Stimulated activated CD4-positive, alpha-beta T cell treated with anti-CD3 and anti-CD28 coated beads, TNF-alpha, amount 100 ng/mL, for 24 hours (primary cell): ENCODE data around the gene TMEM182.
A peak's percentile ranks its signal among the peaks of the same experiment; 100 is the strongest.

ENCODE experiments used
- DNase-seq, 3 experiments: peaks; one replicate each; pipeline ENCODE4 v3.0.0-alpha.2; 2020; ENCODE audit warnings: low read depth in 3 of 3

Gene TMEM182, protein sequence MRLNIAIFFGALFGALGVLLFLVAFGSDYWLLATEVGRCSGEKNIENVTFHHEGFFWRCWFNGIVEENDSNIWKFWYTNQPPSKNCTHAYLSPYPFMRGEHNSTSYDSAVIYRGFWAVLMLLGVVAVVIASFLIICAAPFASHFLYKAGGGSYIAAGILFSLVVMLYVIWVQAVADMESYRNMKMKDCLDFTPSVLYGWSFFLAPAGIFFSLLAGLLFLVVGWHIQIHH

DNA sequence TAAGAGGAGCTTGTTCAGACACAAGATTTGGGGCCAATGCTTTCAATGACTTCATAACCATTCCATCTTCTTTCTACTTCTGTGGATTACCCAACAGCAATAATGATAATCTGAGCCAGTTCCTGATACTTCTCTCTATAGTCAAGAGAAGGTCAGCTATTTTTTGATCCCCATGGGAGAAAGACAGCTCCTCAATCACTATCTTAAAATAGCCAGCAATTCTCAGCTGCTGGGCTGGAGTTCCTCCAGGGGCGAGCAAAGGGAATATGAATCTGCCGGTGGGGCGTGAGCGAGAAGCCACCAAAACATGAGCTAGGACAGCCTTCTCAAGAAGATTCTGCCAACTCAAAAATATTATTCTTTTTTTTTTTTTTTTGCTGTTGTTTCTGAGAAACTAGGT lies at the start of gene TMEM182:
TMEM182 (plus strand) TSS at position 269 of the 400 bp plus-strand sequence. CDS start 187 bp downstream, outside the sequence.
- no peak for DNase-seq

DNA sequence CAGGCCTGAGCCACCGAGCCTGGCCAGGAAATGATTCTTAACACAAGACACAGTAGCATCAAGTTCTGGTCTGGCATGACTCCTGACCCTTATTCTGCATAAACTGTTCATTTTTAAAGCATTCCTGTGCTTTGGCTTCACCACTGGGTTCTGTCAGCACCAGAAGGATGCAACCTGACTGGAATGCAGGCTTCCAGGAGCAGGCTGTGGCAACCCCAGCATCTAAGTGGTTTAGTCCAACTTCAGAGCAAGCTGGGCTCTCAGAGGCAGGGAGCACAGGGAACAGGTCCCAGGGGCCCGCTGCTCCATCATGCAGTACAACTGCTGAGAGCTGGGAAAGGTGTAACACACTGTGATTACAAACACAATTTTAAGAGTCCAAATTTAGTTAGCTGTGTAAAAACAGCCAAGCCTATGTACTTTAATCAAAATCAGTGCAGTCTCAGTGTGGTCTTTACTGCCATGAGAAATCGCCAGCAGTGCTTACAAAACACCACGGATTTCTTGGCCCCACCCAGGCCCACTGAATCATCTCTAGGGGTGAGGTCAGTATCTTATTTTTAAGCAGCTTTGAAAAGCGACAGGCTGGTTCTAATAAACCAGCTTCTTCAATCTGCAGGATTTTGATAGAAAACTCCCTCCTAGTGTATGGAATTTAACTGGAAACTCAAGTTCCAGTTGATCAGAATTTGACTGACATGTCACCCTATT lies 44.4 kb upstream of the TMEM182 start:
- no peak for DNase-seq

DNA sequence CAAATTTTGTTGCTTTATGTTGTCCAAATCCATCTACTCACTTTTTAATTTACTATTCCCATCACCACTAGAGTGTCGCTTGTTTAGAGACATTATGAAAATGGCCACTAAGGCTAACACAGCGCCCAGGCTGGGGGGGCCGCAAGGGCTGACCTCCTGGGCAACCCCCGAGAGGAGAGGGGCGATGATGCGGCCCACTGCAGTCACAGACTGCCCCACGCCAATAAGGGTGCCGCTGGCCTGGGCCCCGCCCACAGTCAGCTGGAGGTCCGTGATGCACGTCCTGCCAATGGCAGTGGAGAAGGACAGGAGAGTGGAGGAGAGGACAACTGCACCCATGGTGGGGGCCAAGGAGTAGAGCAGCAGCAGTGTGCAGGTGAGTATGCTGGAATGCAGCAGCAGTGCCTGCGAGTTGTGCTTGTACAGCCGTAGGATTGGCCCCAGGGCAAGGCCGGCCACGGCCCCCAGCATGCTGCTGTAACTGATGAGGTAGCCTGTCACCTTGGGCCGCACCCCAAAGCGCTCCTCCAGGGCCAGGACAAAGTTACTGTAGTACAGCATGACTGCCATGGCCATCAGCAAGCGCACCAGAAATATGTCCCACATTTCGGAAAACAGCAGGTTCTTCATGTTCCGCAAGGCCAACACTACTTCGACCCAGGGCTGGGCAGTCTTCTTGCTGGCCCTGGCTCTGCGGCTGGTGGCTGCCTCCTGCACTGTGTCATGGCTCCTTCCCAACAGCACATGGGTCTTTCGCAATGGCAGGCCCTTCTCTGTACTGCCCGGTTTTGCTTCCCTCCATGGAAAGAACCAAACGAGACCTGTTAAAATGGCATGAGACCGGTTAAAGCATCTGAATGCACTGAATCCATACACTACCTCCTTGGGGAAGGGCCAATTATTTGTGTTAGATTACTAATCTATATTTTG lies 43.2 kb upstream of the TMEM182 start:
- DNase-seq: no peak

DNA sequence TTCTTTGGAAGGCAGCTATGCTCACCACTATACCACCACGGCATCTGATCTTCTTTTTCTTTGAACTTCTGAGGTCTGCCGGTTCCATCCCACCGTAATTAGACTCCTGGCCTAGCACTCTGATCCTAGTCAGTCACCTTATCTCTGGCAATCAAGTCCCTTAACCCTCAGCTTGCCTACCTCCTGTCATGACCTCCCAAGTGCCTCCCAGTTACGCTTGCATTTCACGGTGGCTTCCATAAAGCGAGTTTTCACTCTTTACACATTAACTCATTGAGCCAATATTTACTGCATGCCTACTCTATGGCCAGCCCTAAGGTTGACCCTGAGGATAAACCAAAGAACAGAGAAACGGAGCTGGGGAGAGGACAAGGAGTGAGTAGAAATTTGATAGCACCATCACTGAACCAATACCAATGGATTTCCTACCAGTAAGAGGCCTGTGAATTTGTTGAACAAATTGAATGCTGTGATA lies 37.8 kb upstream of the TMEM182 start:
- no peak for DNase-seq

DNA sequence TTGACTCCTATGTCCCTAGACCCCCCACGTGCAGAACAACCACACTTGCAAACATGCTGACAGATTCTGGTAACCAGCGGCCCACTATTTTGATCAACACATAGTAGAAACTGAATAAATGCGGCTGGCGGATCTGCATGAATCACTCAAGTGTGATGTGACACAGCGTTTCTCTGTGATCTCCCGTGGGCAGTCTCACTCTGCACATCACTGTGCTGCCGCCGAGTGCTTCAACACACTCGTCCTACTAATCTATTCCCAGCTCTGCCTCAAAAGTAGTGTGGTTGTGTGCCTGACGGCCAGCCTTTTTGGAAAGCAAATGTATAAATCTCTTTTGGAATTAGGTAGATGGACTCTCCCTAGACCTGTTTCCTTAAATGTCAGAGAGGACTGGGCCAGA lies 37.3 kb upstream of the TMEM182 start:
- DNase-seq: no peak

DNA sequence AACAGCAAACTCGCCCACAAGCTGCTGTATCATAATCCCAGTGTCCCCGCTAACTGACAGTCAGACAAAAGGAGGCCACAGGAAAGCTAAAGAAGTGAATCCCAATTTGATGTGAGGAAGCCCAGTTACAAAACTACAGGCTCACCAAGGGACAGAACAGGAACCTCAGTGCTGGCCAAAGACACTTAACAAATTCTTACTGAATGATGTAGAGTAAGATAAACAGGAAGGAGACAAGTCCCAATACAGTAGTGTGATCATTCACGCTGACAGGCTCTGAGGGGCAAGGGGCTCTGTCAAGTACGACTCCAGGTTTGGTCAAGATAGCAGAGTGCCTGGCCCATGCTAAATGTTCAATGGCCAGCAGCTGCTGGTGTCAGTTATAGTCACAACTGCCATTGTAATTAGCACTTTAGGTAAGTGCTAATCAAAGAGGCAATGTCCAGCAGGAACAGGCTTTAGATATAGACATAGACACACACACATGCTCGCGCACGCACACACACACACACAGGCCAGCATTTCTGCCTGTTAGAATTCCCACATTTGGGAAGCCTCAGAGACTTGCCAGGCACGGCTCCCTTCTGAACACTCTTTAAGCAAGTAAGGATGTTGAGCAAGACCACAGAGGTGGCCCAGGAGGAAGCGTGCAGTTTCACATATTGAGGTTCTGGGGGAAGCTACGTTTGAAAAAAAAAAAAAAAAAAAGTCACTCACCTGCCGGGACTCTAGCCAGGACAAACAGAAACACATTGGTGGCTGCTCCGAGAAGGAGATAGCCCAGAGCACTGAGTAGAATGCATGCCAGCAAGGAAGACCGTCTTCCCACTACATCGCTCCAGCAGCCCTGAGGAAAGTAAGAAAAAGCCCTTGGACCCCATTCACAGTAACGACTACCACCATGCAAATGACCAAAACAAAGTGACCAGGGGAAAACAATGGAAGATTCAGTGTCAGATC lies 35.4 kb upstream of the TMEM182 start:
- no peak for DNase-seq

DNA sequence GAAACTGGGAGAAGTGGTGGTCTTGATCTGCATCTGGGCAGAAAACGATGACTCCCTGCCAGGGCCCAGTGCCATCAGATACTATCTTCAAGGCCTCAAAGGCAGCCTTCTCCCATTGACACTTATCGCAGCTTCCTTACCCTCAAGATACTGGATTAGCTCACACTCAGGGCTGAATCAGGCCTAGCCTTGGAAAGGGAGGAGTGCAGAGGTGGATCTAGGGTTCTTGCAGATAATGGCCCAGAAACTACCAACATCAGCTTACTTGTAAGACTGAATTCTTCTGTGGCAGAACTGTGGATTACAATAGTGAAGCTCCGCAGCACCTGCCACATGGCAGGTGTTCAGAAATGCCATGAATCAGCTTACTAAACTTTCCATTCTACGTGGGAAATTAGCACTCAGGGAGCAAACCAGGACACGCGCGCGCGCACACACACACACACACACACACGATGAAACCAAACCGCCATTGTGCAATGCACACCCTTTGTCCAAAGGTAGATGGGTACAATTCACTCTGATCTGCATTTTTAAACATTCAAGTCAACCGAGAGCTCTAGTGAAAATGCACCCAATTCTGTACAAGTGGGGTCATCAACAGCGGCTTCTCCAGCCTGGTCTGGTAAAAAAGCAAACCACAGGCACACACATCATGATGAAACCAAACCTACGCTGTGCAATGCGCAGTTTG lies 26.3 kb upstream of the TMEM182 start:
- no peak for DNase-seq

DNA sequence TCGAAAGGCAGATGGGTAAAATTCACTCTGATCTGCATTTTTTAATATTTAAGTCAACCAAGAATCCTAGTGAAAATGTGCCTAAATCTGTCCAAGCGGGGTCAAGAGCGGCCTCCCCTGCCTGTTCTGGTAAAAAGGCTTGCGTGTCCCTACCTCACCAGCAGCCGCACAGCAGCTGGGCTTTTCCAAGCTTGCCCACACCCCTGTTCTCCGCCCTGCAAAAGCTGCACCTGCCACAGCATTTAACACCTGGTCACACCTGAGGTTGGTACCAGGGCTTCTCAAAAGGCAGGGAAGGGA lies 25.8 kb upstream of the TMEM182 start:
- no peak for DNase-seq

DNA sequence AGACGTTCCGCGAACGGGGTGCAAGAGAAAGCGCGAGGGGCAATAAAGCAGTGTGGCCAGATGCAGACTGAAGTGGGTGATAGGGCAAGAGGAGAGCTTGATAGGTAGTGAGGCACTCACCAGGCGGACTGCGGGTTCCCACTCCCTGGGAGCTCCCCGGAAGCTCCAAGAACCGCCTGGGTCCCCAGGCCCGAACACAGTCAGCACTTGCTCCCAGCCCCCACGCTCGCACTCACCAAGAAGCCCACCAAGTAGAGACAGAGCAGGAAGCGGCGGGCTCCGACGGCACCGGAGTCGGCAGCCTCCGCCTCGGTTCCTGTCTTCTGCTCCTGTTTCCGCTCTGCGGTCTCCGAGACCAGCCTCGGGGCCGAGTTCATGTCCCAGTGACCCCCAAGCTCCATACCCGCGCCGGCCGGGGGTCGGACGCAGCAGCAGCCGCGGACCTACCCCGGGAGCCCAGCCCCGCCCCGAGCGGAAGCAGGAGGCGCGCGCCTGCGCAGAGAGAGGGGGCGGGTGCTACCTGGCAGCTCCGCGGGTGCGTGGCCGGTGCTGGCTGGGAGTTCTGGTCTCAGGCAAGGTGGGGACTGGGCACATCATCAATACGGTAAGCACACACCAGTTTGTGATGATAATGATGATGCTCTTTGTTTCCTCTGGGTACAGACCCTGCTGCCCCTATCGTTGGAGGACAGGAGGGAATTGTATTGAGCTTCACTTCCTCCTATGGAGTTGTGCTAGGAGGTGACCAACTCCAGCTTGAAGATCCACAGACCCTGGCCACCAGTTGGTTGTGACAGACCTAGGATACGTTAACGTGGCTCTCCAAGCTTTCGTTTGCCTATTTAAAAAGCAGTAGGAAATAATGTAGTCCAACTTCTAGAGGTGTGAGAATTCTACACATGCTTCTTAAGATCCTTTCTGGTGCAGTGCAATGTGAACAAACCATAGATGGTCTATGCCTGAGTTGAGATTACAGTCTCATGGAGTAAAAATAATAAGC lies 25.1 kb upstream of the TMEM182 start:
- peak; percentile 76 to 85 (median 78) for DNase-seq

DNA sequence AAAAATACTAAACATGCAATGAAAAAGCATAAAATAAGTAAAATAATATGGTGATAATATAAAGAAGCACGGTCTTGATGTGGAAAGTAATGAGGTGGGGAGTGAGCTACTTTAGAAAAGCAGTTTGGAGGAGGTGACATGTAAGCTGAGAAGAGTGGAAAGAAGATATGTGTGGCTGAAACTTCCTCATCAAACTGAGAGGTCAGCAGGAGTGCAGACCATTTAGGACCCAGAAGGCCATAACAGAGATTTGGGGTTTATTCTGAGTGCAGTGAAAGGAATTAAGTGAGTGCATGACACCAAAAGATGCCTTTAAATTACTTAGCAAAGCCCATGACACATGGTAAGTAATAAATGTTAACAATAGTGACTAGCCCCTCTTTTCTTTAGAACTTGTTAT lies 24.4 kb upstream of the TMEM182 start:
- DNase-seq: no peak

DNA sequence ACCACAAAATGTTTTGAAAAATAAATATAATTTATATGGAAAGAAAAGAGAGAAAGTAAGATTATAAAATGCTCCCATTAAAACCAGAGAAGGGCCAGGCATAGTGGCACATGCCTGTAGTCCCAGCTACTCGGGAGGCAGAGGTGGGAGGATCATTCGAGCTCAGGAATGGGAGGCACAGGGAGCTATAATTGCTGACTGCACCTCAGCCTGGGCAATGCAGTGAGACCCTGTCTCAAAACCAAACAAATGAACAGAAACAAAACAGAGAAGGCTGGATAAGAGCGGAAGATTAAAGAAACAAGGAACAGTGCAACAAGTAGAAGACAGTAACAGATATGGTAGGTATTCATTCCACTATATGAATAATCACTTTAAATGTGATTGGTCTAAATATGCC lies 18.6 kb upstream of the TMEM182 start:
- no peak for DNase-seq

DNA sequence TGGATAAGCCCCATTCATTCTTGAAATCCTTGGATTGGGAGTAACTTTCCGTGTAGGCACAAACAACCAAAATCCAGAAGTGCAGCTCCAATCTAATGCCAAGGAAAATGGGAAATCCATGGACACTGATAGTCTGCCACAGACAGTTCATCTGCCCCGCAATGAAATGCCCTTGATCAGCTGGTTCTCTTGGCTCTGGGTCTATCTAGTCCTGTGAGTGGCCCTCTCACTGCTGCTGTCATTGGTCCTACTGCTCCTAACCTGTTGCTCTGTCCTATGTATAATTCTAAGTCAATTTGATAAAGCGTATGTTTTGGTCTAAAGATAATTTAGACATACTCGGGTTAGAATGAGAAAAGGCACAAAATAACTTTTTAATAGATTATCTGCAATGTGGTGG lies 13.7 kb upstream of the TMEM182 start:
- DNase-seq: no peak

DNA sequence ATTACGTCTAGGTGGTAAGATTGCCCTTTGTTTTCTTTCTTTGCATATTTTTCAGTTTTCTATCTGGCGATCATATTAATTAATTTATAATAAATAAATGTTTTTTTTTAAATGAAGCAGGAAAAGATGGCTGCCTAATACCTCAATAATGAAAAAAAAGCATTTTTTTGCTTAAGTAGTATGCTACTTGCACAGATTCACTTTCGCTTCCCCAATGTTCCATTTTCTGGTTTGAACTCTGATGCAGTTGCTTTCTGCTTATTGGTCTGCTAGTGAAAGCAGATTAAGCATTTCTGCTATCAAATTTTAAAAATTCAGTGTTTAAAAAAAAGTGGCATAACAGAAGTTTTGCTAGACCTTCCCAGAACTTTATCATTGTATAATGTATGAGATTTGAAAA lies 11.9 kb upstream of the TMEM182 start:
- no peak for DNase-seq

DNA sequence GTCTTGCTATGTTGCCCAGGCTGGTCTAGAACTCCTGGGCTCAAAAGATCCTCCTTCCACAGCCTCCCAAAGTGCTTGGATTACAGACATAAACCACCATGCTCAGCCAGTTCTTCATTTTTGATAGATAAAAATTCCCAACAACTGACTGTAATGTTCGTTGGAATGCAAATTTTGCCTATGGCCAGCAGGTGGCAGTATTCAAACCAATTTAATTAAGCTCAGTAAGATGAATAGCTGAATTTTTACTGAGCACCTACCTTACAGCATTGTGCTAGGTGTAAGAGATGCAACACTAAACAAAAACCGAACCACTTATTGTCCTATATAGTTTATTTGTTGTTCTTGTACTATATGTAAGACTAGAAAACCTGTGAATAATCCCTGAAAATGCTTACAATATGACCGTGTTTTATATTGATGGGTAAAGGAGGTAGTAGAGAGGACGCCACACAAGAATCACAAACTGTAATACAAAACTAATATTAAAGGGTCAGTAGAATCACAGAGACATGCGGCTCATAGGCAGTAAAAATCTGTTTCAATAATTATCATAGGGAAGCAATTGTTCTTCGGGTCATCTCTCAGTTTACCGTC lies 8.2 kb upstream of the TMEM182 start:
- peak in 1 of 3 experiments; percentile 6 for DNase-seq

DNA sequence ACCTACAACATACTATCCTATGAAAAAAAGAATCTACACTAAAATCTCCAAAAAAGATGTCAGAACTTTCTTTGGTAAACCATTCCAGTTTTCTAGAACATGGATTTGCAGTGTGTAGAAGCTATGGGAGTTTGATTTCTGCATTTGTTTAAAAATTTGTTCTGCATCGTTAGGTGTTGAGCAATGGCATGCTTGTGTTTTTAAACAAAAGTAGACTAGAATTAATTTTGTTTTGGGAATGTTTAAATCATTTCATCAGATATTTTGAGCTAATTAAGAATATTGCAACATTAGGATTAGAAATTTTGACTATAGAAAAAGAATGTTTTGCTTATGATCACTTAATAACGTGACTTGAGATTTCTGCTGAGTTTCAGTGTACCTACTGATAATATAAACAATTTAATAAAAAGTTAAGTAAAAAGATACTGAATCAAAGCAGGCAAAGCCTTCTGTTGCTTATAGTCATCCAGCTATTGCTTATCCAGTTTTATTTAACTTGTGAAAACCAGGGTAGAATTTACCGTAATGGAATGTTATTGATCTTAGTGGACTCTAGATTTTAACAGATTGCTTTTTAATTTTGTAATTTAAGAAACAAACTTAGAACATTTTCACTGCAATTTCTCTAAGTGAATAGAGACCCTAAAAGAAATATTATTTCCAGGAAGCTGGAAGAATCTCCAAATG lies 7.2 kb upstream of the TMEM182 start:
- DNase-seq: no peak

DNA sequence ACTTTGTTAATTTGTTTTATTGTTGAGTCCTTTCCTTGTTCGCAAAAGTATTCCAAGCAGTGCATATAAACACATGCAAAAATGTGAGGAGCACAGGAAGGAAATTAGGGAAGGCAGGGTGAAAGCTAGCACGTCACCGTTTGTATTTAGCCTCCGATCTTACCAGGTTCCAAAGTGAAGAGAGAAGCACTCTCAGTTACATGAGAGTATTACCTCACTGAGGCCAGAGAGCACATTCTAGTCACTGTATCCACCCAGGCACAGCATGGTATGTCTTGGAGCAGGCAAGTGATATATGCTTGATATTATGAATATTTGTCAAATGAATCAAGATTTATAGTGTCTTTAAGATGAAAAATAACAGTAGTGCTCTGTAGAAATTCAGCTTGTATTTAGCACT lies 6.5 kb upstream of the TMEM182 start:
- no peak for DNase-seq

DNA sequence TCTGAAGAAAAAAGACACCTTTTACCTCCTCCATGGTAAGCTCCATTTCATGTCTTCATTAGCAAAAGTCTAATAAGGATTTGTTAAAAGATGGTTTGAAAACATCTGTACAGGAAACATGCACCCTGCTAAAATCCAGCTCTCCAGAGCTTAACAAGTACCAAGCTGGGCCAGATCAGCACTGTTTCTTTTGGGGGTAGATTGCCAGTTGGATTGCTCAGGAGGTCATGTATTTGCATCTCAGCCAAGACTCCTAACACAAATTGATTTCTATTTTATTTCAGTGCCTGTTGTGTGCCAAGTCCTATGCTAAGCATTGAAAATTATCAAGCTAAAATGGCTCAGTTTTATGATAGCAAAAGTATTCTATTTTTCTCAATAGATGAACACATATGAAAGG lies 3.4 kb upstream of the TMEM182 start:
- no peak for DNase-seq

DNA sequence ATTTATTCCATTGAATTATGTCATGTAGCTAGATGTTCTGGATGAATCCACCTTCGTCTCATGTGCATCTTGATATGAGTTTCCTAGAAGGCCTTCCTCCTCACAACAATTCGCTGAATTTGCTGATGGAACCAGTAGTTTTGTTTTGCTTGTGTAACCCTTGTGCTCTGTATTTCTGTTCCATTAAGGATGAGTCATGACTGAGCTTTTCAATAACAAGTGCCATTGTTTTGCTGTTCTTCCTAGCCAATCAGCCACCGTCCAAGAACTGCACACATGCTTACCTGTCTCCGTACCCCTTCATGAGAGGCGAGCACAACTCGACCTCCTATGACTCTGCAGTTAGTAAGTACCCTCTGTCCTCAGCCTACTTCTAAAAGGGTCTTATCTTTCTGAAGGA lies 2.3 kb downstream of the TMEM182 start:
- no peak for DNase-seq

DNA sequence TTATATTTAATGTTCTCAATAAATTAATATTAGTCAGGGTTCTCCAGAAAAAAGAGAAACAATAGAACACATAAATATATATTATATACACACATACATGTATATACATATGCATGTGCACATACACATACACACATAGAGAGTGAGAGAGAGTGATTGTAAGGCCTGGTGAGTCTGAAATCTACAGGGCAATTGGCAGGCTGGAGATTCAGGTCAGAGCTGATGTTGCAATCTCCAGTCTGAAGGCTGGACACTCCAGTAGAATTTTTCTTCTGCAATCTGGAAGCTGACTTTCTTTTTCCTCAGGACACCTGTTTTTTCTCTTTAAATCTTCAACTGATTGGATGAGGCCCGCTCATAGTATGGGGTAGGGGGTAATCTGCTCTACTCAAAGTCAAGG lies 3.2 kb downstream of the TMEM182 start:
- DNase-seq: no peak
